ENCODE data around the gene LARP4B. TPM values are rescaled to one million over a fixed set of nuclear protein-coding genes. Genes with fewer than 3 reads are reported as not detected.

LARP4B gene
- total RNA-seq, 1 donor from 2014 or later, result 114 TPM

DNA sequence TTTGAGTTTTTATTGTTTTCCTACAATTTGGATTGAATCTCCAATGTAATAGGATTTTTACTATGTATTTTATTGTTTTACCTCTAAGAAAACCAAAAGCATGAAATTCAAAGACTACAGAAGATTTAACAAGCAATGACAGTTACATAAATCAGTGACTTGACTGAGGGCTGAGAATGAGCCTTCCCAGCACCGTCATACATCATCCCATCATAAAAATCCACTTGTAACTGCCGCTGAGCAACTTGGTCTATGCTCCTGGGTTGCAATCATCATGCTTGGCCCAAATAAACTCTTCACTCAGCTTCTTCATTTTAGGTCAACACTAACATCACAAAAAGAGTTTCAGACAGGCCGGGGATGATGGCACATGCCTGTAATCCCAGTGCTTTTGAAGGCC is 13.5 kb downstream of the LARP4B start:
- TF ChIP-seq, protein P1, sequence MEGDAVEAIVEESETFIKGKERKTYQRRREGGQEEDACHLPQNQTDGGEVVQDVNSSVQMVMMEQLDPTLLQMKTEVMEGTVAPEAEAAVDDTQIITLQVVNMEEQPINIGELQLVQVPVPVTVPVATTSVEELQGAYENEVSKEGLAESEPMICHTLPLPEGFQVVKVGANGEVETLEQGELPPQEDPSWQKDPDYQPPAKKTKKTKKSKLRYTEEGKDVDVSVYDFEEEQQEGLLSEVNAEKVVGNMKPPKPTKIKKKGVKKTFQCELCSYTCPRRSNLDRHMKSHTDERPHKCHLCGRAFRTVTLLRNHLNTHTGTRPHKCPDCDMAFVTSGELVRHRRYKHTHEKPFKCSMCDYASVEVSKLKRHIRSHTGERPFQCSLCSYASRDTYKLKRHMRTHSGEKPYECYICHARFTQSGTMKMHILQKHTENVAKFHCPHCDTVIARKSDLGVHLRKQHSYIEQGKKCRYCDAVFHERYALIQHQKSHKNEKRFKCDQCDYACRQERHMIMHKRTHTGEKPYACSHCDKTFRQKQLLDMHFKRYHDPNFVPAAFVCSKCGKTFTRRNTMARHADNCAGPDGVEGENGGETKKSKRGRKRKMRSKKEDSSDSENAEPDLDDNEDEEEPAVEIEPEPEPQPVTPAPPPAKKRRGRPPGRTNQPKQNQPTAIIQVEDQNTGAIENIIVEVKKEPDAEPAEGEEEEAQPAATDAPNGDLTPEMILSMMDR (IDR thresholded peaks at IDR 0.05; ENCODE audit: unreplicated experiment), result no peak
- no peaks in the 10 kb centered on the region for H3K9me3 Mint-ChIP-seq (ENCODE audit: low read depth)
- no peak overlapping the region for H3K4me3 Mint-ChIP-seq (ENCODE audit: low read depth)
- no peaks in the 10 kb centered on the region for H3K27me3 Mint-ChIP-seq
- peaks cover 9% of the 10 kb centered on the region for H3K4me1 Mint-ChIP-seq (ENCODE audit: low read depth)
- DNase-seq (ENCODE audit: low spot score, unreplicated experiment), result no peak
- peaks cover 7% of the 10 kb centered on the region for H3K36me3 Mint-ChIP-seq (ENCODE audit: insufficient read depth)
- no peak overlapping the region for H3K27ac Mint-ChIP-seq

DNA sequence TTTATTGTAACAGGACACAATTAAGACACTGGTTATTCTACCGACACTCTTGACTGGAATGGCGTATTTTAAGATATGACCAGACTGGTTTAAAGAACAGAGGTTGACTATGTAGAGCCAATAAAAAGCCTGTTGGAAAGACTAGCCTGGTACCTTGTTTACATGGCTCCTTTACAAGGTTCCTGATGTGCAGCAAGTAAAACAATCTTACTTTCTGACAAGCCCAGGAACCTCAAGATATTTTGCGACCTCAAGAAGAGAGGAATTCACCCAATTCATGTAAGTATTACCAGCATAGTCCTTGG is 14.1 kb downstream of the LARP4B start:
- TF ChIP-seq, protein P1 (IDR thresholded peaks at IDR 0.05; ENCODE audit: unreplicated experiment), result no peak
- Mint-ChIP-seq H3K4me3 (ENCODE audit: low read depth) (no peak overlapping the region), H3K9me3 (ENCODE audit: low read depth) (no peaks in the 10 kb centered on the region), H3K36me3 (ENCODE audit: insufficient read depth) (peaks cover 7% of the 10 kb centered on the region), H3K4me1 (ENCODE audit: low read depth) (peaks cover 11% of the 10 kb centered on the region), H3K27ac (no peak overlapping the region), H3K27me3 (no peaks in the 10 kb centered on the region)
- no peak for DNase-seq (ENCODE audit: low spot score, unreplicated experiment)

DNA sequence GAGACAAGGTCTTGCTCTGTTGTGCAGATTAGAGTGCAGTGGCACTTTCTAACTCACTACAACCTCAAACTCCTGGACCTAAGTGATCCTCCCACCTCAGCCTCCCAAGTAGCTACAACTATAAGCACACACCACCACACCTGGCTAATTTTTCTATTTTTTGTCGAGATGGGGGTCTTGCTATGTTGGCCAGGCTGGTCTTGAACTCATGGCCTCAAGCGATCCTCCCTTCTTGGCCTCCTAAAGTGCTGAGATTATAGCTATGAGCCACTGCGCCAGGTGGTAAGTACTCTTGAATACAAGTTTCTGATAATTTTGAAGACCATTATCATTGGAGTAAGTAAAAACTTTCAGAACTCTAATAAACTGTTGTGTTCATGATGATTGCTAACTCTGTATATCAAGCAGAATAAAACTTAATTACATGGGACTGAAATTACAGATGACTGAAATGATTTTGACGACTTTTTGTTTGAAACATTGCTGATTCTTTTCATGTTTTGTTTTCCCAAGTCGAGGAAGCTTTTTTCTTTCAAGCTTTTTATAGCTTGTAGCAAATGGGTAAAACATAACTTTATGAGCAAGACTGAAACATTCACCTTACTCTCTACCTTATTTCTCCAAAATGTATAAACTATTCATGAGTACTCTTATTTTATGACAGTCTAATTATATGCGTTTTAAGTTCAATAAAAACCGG is 14.6 kb downstream of the LARP4B start:
- no peak overlapping the region for H3K27ac Mint-ChIP-seq
- H3K4me1 Mint-ChIP-seq (ENCODE audit: low read depth), result peaks cover 12% of the 10 kb centered on the region
- peaks cover 7% of the 10 kb centered on the region for H3K36me3 Mint-ChIP-seq (ENCODE audit: insufficient read depth)
- TF ChIP-seq, protein P1 (IDR thresholded peaks at IDR 0.05; ENCODE audit: unreplicated experiment), result no peak
- DNase-seq (ENCODE audit: low spot score, unreplicated experiment), result no peak
- H3K4me3 Mint-ChIP-seq (ENCODE audit: low read depth), result no peak overlapping the region
- H3K27me3 Mint-ChIP-seq, result no peaks in the 10 kb centered on the region
- H3K9me3 Mint-ChIP-seq (ENCODE audit: low read depth), result no peaks in the 10 kb centered on the region

DNA sequence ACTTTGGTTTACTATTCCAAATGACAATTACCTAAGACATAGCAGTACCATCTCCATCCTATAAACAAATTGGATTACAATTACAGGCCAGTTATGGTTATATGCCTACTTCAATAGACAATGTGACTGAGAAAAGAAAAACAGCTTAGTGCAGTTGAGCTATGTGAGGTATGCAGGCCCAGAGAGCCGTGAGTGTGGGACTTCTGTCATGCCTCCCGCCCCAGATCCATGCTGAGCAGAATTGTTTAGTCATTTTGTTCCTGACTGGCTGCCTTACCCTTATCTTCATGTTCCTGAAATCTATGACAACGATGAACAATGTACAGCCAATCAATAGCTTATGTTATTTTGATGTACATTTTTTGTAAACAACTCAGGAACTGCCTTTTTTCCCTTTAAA is 21.7 kb downstream of the LARP4B start:
- Mint-ChIP-seq H3K27me3 (no peaks in the 10 kb centered on the region), H3K4me3 (ENCODE audit: low read depth) (no peak overlapping the region), H3K27ac (peak overlapping the region; percentile 80), H3K4me1 (ENCODE audit: low read depth) (peaks cover 28% of the 10 kb centered on the region), H3K9me3 (ENCODE audit: low read depth) (no peaks in the 10 kb centered on the region), H3K36me3 (ENCODE audit: insufficient read depth) (peaks cover 18% of the 10 kb centered on the region)
- TF ChIP-seq, protein P1 (IDR thresholded peaks at IDR 0.05; ENCODE audit: unreplicated experiment), result no peak
- DNase-seq (ENCODE audit: low spot score, unreplicated experiment), result no peak

DNA sequence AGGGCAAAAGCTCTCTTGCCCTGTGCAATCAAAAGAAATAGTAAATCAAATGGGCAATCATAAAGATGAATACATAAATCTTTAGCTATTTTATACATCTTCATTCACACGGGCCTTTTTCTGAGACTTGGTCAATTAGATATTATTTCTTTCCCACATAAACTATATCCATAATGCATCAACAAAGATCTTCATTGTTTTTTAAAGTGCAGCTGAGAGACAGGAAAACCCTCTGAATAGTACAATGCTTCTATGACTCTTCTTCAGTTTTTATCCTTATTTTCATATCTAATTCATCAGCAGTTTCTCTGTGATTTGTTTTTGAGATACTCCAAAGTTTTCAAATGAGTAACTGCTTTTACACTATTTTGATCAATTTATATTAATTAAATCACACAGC is 25.5 kb downstream of the LARP4B start:
- Mint-ChIP-seq H3K27me3 (no peaks in the 10 kb centered on the region), H3K36me3 (ENCODE audit: insufficient read depth) (peaks cover 23% of the 10 kb centered on the region), H3K27ac (peak overlapping the region; percentile 38), H3K9me3 (ENCODE audit: low read depth) (no peaks in the 10 kb centered on the region), H3K4me3 (ENCODE audit: low read depth) (no peak overlapping the region), H3K4me1 (ENCODE audit: low read depth) (peaks cover 17% of the 10 kb centered on the region)
- TF ChIP-seq, protein P1 (IDR thresholded peaks at IDR 0.05; ENCODE audit: unreplicated experiment), result no peak
- DNase-seq (ENCODE audit: low spot score, unreplicated experiment), result no peak
